ENCODE data around the gene TRIM74. TPM values are rescaled to one million over a fixed set of nuclear protein-coding genes. Genes with fewer than 3 reads are reported as not detected.
"Not testable (repeated sequence)": the region's sequence is repeated elsewhere in the genome, so short reads cannot be mapped to it uniquely, and the experiment has no call there.

The TRIM74 gene
- total RNA-seq (1 to 10 TPM in 3 of 6 donors, under 1 TPM in 3; 0.15 to 1.4 (median 0.99) TPM), polyA plus RNA-seq (1 to 10 TPM; 1.7 to 1.9 TPM)

DNA sequence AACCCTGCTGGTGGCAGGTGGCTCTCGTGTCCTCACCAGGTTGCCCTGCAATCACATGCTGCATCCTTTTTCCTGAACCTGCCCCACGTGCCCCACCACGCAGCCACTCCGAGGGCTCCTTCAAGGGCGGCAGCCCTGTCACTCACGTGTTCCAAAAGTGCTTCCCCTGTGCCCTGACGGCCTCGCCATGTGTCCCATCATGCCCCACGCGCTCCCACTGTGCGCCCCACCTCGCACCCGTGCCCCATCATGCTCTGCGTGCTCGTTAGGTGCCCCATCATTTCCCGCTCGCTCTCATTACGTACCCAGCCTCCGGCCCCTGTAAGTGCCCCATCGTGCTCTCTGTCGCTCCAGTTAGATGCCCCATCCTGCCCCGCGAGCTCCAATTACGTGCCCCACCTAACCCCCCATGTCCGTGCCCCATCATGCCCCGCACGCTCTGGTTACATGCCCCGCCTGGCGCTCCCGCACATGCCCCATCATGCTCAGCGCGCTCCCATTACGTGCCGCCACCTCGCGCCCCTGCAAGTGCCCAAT is at the start of gene TRIM74:
TSS of gene TRIM74 (minus strand) at position 487 of the 537 bp plus-strand sequence. CDS start 3,309 bp downstream, outside the sequence.
- H3K9me3 ChIP-seq; H3K36me3 ChIP-seq; H3K4me3 ChIP-seq; H3K27ac ChIP-seq; H3K27me3 ChIP-seq; ATAC-seq; FAIRE-seq; intact Hi-C loops (cut with DNase I); H3K4me1 ChIP-seq: not testable (repeated sequence)
- DNase-seq = peak in 3 of 6 donors; percentile 11 to 33 (median 31)
- WGBS, 2 donors = 49 to 59% methylated on average over 10 to 12 of the region's 36 CpGs

DNA sequence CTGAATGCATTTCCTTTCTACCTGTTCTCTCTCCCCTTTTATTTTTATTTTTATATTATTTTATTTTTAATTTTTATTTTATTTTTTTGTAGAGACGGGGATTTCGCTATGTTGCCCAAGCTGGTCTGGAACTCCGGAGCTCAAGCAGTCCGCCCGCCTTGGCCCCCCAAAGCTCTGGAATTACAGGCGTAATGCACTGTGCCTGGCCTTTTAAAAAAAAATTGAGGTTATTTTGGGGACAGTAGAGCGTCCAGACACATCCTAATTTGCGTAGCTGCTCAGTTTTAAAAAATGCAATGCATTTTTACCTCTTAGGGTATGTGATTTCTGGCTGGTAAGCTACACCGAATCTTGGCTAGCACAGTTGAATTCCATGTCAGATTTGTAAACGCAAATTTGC is 37.2 kb upstream of the TRIM74 start:
- DNase-seq = peak in 1 of 6 donors; percentile 1
- WGBS, 2 donors = 15 to 18% methylated on average over 10 of the region's 10 CpGs
- H3K27me3 ChIP-seq; ATAC-seq; H3K27ac ChIP-seq; H3K4me1 ChIP-seq; intact Hi-C loops (cut with DNase I); FAIRE-seq; H3K36me3 ChIP-seq; H3K9me3 ChIP-seq: not testable (repeated sequence)
- H3K4me3 ChIP-seq = peak overlapping the region in 1 of 4 donors; percentile 60

DNA sequence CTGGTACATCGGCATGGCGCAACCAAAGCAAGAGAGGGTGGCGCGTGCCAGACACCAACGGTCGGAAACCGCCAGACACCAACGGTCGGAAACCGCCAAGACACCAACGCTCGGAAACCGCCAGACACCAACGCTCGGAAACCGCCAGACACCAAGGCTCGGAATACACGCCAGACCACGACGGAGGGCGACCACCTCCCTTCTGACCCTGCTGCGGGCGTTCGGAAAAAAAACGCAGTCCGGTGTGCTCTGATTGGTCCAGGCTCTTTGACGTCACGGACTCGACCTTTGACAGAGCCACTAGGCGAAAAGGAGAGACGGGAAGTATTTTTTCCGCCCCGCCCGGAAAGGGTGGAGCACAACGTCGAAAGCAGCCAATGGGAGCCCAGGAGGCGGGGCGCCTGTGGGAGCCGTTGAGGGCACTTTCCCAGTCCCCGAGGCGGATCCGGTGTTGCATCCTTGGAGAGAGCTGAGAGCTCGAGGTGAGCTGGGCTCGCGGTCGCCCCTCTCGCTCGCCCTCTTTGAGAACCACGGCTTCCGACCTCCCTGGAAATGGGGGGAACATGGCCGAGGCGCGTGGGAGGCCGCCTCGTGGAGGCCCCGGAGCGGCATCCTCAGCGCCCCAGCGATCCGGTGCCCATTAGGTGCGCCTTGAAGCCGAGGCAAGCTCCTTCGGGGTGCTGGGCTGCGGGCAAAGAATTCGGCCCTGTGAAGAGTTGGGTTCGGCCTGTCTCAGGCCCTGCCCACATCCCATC is 36.6 kb upstream of the TRIM74 start:
- DNase-seq (peak; percentile 76 to 89 (median 82)), ATAC-seq (peak; percentile 91 to 98 (median 94)), FAIRE-seq (peak; percentile 84)
- intact Hi-C loops (cut with DNase I); H3K36me3 ChIP-seq; H3K4me1 ChIP-seq; H3K9me3 ChIP-seq; H3K27me3 ChIP-seq: not testable (repeated sequence)
- H3K27ac ChIP-seq = peak overlapping the region; percentile 71 to 86 (median 76)
- 0% methylated on average over 43 to 49 of the region's 66 CpGs for WGBS, 2 donors
- H3K4me3 ChIP-seq = peak overlapping the region; percentile 31 to 60 (median 41)

DNA sequence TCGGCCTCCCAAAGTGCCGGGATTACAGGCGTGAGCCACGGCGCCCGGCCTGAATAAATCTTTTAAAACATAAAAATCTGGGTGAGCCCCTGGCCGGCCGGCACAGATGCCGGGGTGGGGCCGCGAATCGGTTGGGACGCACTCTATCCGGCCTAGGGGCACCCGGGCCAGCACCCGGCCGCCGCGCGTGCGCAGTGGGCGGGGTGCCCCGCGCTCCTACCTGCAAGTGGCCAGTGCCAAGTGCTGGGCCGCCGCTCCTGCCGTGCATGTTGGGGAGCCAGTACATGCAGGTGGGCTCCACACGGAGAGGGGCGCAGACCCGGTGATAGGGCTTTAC is 36.1 kb upstream of the TRIM74 start:
- intact Hi-C loops (cut with DNase I); FAIRE-seq; H3K4me1 ChIP-seq; H3K9me3 ChIP-seq; H3K36me3 ChIP-seq; H3K27me3 ChIP-seq: not testable (repeated sequence)
- peak overlapping the region; percentile 31 to 60 (median 41) for H3K4me3 ChIP-seq
- WGBS, 2 donors = 0 to 1% methylated on average over 14 to 18 of the region's 30 CpGs
- ATAC-seq (peak; percentile 94 to 98 (median 96)), DNase-seq (peak; percentile 58 to 92 (median 80))
- peak overlapping the region; percentile 71 to 86 (median 76) for H3K27ac ChIP-seq

DNA sequence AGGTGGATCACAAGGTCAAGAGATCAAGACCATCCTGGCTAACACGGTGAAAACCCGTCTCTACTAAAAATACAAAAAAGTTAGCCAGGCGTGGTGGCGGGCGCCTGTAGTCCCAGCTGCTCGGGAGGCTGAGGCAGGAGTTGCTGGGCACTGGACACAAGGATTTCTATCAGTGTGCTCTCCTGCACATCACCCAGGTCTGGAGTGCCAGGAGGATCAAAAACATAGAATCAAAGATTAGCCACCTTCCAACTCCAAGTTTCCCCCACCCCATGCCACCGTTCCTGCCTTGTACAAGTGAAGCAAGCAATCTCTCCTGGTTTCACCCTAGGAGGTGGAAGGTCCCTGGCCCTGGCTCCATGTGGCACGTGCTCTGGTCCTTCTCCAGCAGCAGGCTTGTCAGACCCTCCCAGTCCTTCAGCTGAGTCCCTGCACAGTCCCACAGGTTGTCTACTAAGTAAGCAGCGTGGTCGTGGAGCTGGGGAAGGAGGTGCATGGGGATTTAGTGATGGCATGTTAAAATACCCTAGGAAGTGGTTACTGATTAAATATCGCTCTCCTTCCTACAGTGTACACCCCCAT is 28.7 kb upstream of the TRIM74 start:
- H3K27me3 ChIP-seq; ATAC-seq; intact Hi-C loops (cut with DNase I); H3K27ac ChIP-seq; H3K9me3 ChIP-seq; FAIRE-seq; H3K4me3 ChIP-seq; DNase-seq; H3K36me3 ChIP-seq; H3K4me1 ChIP-seq: not testable (repeated sequence)
- WGBS, 2 donors = no CpG with 5 or more reads among the region's 11 CpGs

DNA sequence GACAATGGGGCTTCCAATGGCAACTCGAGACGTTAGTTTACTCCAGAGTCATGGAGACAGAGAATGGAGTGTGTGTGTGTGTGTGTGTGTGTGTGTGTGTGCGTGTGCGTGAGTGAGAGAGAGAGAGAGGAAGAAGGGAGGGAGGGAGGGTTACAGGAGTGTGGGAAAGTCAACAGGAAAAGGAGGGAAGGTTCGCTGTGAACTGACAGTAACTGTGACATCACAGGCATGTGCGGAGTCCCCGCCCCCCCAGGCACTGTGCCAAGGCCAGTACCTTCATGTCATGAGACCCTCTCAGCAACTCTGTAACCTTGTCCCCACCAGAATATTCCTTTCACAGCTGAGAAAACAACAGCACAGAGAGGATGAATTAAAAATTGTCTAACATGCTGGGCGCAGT is 28.2 kb upstream of the TRIM74 start:
- H3K4me1 ChIP-seq; H3K27ac ChIP-seq; H3K36me3 ChIP-seq; H3K27me3 ChIP-seq; FAIRE-seq; H3K4me3 ChIP-seq; H3K9me3 ChIP-seq; DNase-seq; intact Hi-C loops (cut with DNase I): not testable (repeated sequence)
- ATAC-seq = peak in 1 of 4 donors; percentile 31
- WGBS, 2 donors = 82 to 94% methylated on average over 2 to 4 of the region's 8 CpGs

DNA sequence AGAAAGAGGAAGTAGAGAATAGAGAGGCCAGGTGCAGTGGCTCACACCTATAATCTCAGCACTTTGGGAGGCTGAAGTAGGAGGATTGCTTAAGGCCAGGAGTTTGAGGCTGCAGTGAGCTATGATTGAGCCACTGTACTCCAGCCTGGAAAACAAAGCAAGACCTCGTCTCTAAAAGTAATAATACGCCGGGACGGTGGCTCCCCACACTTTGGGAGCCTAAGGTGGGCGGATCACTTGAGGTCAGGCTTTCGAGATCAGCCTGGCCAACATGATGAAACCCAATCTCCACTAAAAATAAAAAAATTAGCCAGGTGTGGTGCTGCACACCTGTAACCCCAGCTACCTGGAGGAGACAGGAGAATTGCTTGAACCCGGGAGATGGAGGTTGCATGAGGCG is 26.2 kb upstream of the TRIM74 start:
- not testable (repeated sequence) for DNase-seq, FAIRE-seq
- WGBS, 2 donors = 97 to 99% methylated on average over 8 of the region's 8 CpGs

DNA sequence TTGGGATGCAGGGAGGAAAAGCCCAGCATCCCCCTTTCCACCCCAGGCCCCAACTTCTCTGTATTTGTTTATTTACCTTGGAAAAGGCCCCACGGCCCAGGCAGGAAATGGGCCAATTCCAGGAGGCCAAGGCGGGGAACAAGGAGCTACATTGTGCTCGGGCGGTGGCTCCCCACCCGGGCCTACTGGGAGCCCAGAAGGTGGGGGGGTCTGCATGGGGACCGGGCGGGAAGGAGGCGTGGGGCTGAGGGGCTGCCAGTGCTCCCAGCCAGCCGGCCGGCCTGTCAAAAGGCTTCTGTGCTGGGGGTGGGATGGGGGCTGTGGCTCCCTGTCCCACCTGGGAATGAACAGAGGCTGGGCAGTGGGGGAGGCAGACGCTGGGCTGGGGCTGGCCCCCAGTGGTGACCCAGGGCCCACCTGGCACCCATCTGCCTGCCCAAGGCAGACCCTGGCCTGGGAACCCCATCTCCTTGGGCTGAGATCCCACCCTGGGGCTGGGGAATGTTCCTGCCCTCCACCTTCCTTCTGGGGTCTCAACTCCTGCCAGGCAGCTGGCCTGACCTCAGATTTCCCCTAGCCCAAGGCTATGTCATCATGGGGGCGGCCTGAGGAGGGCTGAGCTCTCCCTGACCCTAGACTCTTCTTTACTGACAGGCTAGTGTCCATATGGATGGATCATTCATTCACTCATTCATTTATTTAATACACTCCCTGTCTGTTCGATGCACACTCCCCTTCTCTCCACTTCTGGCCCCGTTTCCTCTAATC is 21.1 kb upstream of the TRIM74 start:
- FAIRE-seq; intact Hi-C loops (cut with DNase I); H3K4me1 ChIP-seq; H3K27ac ChIP-seq; H3K36me3 ChIP-seq; H3K27me3 ChIP-seq; H3K9me3 ChIP-seq; H3K4me3 ChIP-seq: not testable (repeated sequence)
- 27 to 53% methylated on average over 6 to 10 of the region's 14 CpGs for whole genome bisulfite sequencing, 2 donors
- peak in 5 of 6 donors; percentile 34 to 63 (median 54) for DNase-seq
- peak; percentile 84 to 90 (median 86) for ATAC-seq

More for the DNA sequence above, 26.2 kb upstream of the TRIM74 start:
- intact Hi-C loops (cut with DNase I); ATAC-seq; H3K27me3 ChIP-seq; H3K27ac ChIP-seq; H3K4me1 ChIP-seq; H3K4me3 ChIP-seq; H3K9me3 ChIP-seq; H3K36me3 ChIP-seq: not testable (repeated sequence)

DNA sequence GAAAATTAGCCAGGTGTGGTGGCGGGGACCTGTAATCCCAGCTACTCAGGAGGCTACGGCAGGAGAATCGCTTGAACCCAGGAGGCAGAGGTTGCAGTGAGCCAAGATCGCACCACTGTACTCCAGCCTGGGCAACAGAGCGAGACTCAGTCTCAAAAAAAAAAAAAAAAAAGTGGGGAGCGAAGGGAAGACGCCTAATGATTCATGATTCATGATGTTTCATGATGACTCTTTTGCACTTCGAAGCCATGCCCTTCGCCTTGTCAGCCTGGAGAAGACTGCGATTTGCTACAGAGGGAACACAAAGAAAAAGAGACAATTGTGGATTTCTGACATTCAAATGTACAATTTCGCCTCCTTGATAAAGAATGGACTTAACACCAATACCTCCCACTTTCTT is 12.8 kb upstream of the TRIM74 start:
- ATAC-seq; FAIRE-seq; H3K4me1 ChIP-seq; H3K4me3 ChIP-seq; H3K9me3 ChIP-seq; intact Hi-C loops (cut with DNase I); H3K27ac ChIP-seq; DNase-seq; H3K27me3 ChIP-seq; H3K36me3 ChIP-seq: not testable (repeated sequence)
- 100% methylated on average over 1 to 3 of the region's 11 CpGs for WGBS, 2 donors

DNA sequence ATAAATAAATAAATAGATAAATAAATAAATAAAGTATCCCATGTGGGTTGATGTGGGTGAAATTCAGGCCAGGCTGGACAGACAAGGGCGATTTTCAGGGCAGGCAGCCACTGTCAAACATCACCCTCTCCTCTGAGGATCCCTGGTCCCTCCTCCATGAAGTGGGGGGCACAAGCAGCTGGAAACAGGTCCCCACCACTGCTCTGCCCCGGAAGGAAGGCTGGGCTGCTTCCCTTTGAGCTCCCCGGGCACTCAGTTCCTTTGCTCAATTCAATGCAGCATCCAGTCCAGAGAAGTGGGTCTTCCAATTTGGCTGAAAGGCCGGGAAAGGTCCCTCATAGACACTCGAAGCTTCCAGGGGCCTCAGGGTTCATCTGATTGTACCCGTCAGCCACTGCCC is 11.1 kb upstream of the TRIM74 start:
- DNase-seq = peak in 1 of 6 donors; percentile 6
- H3K27me3 ChIP-seq; ATAC-seq; H3K36me3 ChIP-seq; H3K4me1 ChIP-seq; H3K27ac ChIP-seq; H3K9me3 ChIP-seq; FAIRE-seq; intact Hi-C loops (cut with DNase I); H3K4me3 ChIP-seq: not testable (repeated sequence)
- 84 to 88% methylated on average over 2 of the region's 6 CpGs for WGBS, 2 donors

DNA sequence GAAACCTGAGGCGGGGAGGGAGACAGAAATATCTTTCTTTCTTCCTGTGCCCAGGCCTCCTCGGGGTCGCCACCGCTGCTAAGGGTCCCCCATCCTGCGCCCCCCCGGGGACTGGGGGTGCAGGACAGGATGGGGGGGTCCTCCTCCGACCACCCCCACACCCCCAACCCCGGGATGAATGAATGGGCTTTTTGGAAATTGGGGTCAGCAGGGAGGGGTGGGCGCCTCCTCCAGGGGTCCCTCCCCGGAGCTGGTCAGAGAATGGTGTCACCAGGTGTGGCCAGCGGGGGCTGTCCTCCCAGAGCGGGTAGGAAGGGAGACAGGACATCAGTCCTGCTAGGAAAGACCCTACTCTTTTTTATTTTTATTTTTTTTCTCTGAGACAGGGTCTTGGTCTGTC is 7.2 kb upstream of the TRIM74 start:
- H3K4me1 ChIP-seq; H3K4me3 ChIP-seq; ATAC-seq; H3K27me3 ChIP-seq; intact Hi-C loops (cut with DNase I); H3K27ac ChIP-seq; FAIRE-seq; H3K9me3 ChIP-seq; H3K36me3 ChIP-seq: not testable (repeated sequence)
- 100% methylated on average over 2 to 3 of the region's 12 CpGs for WGBS, 2 donors
- DNase-seq = peak in 1 of 6 donors; percentile 25
